Esophagus squamous epithelium (tissue), 5 donors: ENCODE data around the gene HNF1A. TPM values are rescaled to one million over a fixed set of nuclear protein-coding genes. Genes with fewer than 3 reads are reported as not detected.
"Not testable (repeated sequence)": the region's sequence is repeated elsewhere in the genome, so short reads cannot be mapped to it uniquely, and the experiment has no call there.

Experiments used
- DNase-seq: peaks from one replicate; lab custom pipeline; 2025; lab: John Stamatoyannopoulos, UW
- H3K27ac ChIP-seq, 4 donors: fragments of 200-600 bp; sonication (generic); one replicate each; pipeline ENCODE4 v1.5.1; 2016 to 2019; ENCODE audit warnings: mild to moderate bottlenecking in 1 of 4
- H3K27me3 ChIP-seq, 4 donors: fragments of 200-600 bp; sonication (generic); 1 replicate in 3 of 4; 2 replicates in 1 of 4; pipeline versions ENCODE4 v1.5.1 to v1.6.0; 2017 to 2021; ENCODE audit warnings: antibody characterized with exemption in 1 of 4
- H3K36me3 ChIP-seq, 3 donors: fragments of 200-600 bp; sonication (generic); one replicate each; pipeline ENCODE4 v1.5.1; 2016 to 2019
- H3K4me1 ChIP-seq, 3 donors: fragments of 200-600 bp; sonication (generic); one replicate each; pipeline ENCODE4 v1.5.1; 2017 to 2019
- H3K4me3 ChIP-seq, 4 donors: fragments of 200-600 bp; sonication (generic); 1 replicate in 3 of 4; 2 replicates in 1 of 4; pipeline ENCODE4 v1.5.1; 2016 to 2019; ENCODE audit warnings: mild to moderate bottlenecking in 2 of 4, moderate library complexity in 1 of 4
- H3K9me3 ChIP-seq, 3 donors: fragments of 200-600 bp; sonication (generic); one replicate each; pipeline ENCODE4 v1.5.1; 2016 to 2019
- POLR2A ChIP-seq, 4 donors: fragments of 450-650 bp; IDR thresholded peaks; one replicate each; pipeline ENCODE4 v1.6.1; 2017; ENCODE audit warnings: antibody characterized with exemption in 4 of 4, mild to moderate bottlenecking in 4 of 4, moderate library complexity in 3 of 4
- WGBS, 2 donors: methylation state at CpG; one replicate each; pipeline ENCODE4 v1.1.5; 2018; 5-methylcytosine and 5-hydroxymethylcytosine counted together
- intact Hi-C: fragments of 100-400 bp; cut with DNase I; formaldehyde crosslinking; loops from one replicate; pipeline ENCODE4 v1.15.0; 2022
- total RNA-seq, 4 donors: library from RNA; depleted of rRNA; stranded (reverse); fragments of >200 nt; gene quantifications; one replicate each; pipeline ENCODE4 v1.1.0, GENCODE V29; 2016
- TF ChIP-seq, protein P1 (sequence below), 6 experiments: fragments of 450-650 bp in 4 of 6; fragments of 200-600 bp in 2 of 6; sonication (generic) in 2 of 6; IDR thresholded peaks; one replicate each; pipeline ENCODE4 v1.5.1; 2016 to 2019; ENCODE audit warnings: antibody characterized with exemption in 6 of 6, mild to moderate bottlenecking in 4 of 6, moderate library complexity in 4 of 6
- donor health status: DM: yes; HTN: yes; CAD: no.

Gene HNF1A
- total RNA-seq, 4 donors from 2014 or later, result not detected

GRCh38 chr12:120944645-120945217, 33.6 kb upstream of the HNF1A start:
- H3K27me3 ChIP-seq, result no peaks in the 10 kb centered on the region
- no peak for DNase-seq
- 35 to 41% methylated on average over 7 to 9 of the region's 9 CpGs for WGBS, 2 donors
- H3K36me3 ChIP-seq, result no peaks in the 10 kb centered on the region
- no peak overlapping the region for H3K4me3 ChIP-seq
- TF ChIP-seq, protein P1, sequence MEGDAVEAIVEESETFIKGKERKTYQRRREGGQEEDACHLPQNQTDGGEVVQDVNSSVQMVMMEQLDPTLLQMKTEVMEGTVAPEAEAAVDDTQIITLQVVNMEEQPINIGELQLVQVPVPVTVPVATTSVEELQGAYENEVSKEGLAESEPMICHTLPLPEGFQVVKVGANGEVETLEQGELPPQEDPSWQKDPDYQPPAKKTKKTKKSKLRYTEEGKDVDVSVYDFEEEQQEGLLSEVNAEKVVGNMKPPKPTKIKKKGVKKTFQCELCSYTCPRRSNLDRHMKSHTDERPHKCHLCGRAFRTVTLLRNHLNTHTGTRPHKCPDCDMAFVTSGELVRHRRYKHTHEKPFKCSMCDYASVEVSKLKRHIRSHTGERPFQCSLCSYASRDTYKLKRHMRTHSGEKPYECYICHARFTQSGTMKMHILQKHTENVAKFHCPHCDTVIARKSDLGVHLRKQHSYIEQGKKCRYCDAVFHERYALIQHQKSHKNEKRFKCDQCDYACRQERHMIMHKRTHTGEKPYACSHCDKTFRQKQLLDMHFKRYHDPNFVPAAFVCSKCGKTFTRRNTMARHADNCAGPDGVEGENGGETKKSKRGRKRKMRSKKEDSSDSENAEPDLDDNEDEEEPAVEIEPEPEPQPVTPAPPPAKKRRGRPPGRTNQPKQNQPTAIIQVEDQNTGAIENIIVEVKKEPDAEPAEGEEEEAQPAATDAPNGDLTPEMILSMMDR (IDR thresholded peaks at IDR 0.05), result peak in 5 of 6 experiments; percentile 56 to 82 (median 74)
- no peak for TF ChIP-seq POLR2A (IDR thresholded peaks at IDR 0.05)
- H3K27ac ChIP-seq, result no peak overlapping the region
- no peaks in the 10 kb centered on the region for H3K9me3 ChIP-seq
- intact Hi-C loops, result no loop called here
- H3K4me1 ChIP-seq, result no peaks in the 10 kb centered on the region

- H3K9me3 ChIP-seq, H3K36me3 ChIP-seq, H3K27ac ChIP-seq, H3K27me3 ChIP-seq, intact Hi-C loops, H3K4me3 ChIP-seq, H3K4me1 ChIP-seq, DNase-seq: not testable (repeated sequence)
- WGBS, 2 donors, result 91 to 92% methylated on average over 6 of the region's 6 CpGs
These were observed 32.8 kb upstream of the HNF1A start for GRCh38 chr12:120945516-120945915.

DNA sequence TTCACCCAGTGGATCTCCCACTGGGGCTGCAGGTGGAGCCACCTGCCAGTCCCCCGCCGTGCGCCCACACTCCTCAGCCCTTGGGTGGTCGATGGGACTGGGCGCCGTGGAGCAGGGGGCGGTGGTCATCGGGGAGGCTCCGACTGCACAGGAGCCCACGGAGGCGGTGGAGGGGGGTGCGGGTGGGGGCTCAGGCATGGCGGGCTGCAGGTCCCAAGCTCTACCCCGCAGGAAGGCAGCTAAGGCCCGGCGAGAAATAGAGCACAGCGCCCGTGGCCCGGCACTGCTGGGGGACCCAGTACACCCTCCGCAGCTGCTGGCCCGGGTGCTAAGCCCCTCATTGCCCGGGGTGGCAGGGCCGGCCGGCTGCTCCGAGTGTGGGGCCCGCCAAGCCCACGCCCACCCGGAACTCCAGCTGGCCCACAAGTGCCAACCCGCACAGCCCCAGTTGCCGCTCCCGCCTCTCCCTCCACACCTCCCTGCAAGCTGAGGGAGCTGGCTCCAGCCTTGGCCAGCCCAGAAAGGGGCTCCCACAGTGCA, 28.0 kb upstream of the HNF1A start:
- H3K4me3 ChIP-seq, intact Hi-C loops, DNase-seq, H3K36me3 ChIP-seq, H3K9me3 ChIP-seq, H3K27me3 ChIP-seq, H3K27ac ChIP-seq, H3K4me1 ChIP-seq: not testable (repeated sequence)
- WGBS, 2 donors, result no CpG with 5 or more reads among the region's 31 CpGs

GRCh38 chr12:120950807-120951206, 27.5 kb upstream of the HNF1A start:
- Histone ChIP-seq H3K9me3 (peaks cover 0 to 5% (median 0%) of the 10 kb centered on the region in 3 donors), H3K36me3 (no peaks in the 10 kb centered on the region), H3K4me3 (no peak overlapping the region), H3K27me3 (no peaks in the 10 kb centered on the region), H3K4me1 (peaks cover 0 to 6% (median 0%) of the 10 kb centered on the region in 3 donors), H3K27ac (no peak overlapping the region)
- intact Hi-C loops, result no loop called here
- TF ChIP-seq, protein P1 (IDR thresholded peaks at IDR 0.05), result no peak
- no peak for TF ChIP-seq POLR2A (IDR thresholded peaks at IDR 0.05)
- DNase-seq, result no peak
- WGBS, 2 donors, result 85 to 88% methylated on average over 1 to 5 of the region's 5 CpGs

GRCh38 chr12:120955232-120955631, 23.1 kb upstream of the HNF1A start:
- Histone ChIP-seq H3K27me3 (no peaks in the 10 kb centered on the region), H3K4me1 (peaks cover 0 to 19% (median 0%) of the 10 kb centered on the region in 3 donors), H3K4me3 (no peak overlapping the region), H3K27ac (peak overlapping the region in 1 of 4 donors; percentile 78), H3K36me3 (no peaks in the 10 kb centered on the region), H3K9me3 (peaks cover 0 to 6% (median 0%) of the 10 kb centered on the region in 3 donors)
- intact Hi-C loops, result no loop called here
- WGBS, 2 donors, result 53% methylated on average over 4 of the region's 4 CpGs; no CpG with 5 or more reads in 1 of the 2 donors
- TF ChIP-seq, protein P1 (IDR thresholded peaks at IDR 0.05), result no peak
- TF ChIP-seq POLR2A (IDR thresholded peaks at IDR 0.05), result no peak
- DNase-seq, result no peak

GRCh38 chr12:120956579-120957300, 21.6 kb upstream of the HNF1A start:
- Histone ChIP-seq H3K9me3 (peaks cover 0 to 6% (median 0%) of the 10 kb centered on the region in 3 donors), H3K4me3 (no peak overlapping the region), H3K27ac (no peak overlapping the region), H3K4me1 (peaks cover 2 to 34% (median 7%) of the 10 kb centered on the region in 3 donors), H3K27me3 (no peaks in the 10 kb centered on the region), H3K36me3 (no peaks in the 10 kb centered on the region)
- intact Hi-C loops, result no loop called here
- WGBS, 2 donors, result 76 to 94% methylated on average over 5 of the region's 5 CpGs
- no peak for DNase-seq
- TF ChIP-seq, protein P1 (IDR thresholded peaks at IDR 0.05), result no peak
- TF ChIP-seq POLR2A (IDR thresholded peaks at IDR 0.05), result no peak
